SIG-M5 treated with dmso at 0.1 percent for 504 hours (cell line): ENCODE results near the gene C22orf39.

Experiments used
- DNase-seq: peaks from one replicate; lab custom pipeline; 2025; ENCODE audit not compliant: unreplicated experiment; lab: John Stamatoyannopoulos, UW

C22orf39 gene

DNA sequence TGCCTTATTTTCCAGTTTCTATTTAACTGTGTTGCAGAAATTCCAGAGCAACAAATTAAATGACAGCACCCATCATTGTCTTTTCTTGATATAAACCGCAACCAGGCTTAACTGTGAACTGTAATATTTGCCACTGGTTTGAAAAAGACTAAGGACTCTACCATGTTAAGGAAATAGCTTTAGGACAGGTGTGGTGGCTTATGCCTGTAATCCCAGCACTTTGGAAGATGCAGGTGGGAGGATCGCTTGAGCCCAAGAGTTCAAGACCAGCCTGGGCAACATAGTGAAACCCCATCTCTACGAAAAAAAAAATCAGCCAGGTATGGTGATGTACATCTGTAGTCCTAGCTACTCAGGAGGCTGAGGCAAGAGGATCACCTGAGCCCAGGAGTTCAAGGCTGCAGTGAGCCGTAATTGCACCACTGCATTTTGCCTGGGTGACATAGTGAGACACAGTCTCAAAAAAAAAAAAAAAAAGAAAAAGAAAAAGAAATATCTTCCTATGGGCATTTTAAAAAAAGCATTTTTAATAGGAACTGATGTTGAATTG lies 44.8 kb downstream of the C22orf39 start:
- DNase-seq = no peak

DNA sequence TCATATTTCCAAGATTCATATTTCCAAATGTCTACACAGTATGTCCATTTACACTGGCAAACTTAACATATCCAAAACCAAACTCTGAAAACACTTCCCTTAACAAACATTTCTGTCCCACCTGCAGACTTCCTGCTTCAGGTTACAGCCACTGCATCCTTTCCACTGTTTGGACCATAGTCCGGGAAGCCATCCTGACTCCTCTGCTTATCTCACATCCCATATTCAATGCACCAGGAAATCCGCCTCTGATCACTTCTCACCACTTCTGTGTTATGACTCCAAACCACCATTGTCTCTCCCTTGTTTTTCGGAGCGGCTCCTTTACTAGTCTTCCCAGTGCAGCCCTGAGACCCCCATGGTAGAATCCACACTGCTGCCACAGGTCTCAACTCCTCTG lies 46.0 kb downstream of the C22orf39 start:
- no peak for DNase-seq

DNA sequence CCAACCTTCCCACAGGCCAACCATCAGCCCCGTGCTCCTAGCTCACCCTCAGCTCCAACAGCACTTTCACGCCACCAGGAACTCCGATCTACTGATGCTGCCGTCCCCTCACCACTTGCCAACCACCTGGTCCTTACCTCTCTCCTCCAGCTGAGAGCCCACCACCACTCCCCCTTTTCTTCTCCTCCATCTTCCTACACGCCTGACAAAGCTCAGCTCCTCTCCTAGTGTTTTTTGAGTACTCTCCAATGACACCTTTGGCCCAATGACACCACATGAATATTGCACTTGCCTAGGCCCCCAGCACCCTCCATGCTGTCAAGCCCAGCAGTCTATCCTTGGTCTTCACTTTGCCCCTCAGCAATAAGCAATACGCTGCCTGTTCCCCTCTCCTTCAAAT lies 46.6 kb downstream of the C22orf39 start:
- no peak for DNase-seq

- no peak for DNase-seq
Observed at GRCh38 chr22:19398652-19399051, 48.9 kb downstream of the C22orf39 start.

DNA sequence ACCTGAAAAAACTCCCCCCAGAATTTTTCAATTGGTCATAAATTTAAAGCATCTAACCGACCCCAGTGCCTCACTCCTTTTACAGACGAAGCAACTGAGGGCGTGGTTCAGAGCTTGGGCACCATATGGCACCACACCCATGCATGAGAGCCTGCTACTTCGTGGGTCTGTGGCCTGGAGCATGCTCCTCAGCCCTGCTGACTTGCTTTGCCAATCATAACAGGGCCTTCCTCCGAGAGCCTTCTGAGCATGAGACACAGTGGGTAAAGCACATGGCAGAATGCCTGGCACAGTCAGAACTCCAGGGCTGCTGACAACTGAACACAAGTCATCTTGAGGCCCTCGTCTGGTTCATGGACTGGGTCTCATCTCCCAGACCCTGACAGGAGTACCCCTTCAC lies 49.3 kb downstream of the C22orf39 start:
- no peak for DNase-seq

DNA sequence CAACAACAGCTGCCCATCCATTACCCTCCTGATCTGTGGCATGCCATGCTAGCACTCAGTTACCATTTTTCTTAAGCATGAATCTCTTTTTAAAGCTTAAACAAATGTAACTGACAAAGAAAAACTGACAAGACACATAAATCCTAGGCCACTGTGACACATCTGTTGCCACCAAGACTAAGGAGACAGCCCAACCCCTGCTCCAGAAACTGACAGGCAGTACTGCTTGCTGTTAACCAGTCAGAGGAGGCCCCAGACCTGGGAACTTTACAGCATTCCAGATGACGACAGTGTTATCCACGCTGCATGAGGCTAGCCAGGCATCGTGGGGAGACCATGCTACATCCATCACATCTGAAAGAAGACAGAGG lies 49.8 kb downstream of the C22orf39 start:
- DNase-seq = no peak

DNA sequence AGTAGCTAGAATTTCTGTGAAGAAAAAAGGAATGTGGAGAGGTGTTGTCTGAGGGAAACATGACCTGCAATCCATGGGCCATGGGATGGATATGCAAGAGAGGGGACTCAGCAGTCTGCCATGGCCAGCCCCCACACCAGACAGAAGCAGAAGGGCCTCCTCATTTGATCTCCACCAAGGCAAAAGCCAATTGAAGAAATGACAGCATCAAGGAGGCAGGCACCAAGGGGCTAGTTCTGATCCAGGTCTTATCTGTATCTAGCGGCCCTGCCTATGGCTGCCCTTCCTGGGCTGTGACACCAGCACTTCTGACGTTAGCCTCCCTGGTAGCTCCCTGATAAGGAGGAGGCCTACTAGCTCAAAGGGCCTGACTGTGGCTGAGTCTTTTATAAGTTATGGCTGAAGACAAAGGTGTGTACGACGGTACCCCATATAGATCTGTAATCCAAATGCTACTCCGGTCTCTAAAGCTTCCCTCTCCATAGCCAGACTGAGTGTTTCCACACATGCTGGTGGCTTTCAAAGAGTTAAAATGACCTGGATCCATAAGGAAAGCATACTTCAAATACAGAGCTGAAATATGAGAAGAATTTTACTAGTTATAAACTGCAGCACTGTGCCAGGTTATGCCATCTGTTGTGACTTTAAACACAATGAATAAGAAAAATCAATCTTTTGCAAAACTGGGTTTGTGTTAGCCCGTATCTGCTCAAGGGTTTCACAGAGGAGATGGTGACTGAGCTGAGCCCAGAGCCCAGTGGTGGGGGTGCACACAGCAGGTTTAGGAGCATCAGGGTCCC lies 50.4 kb downstream of the C22orf39 start:
- DNase-seq = no peak

DNA sequence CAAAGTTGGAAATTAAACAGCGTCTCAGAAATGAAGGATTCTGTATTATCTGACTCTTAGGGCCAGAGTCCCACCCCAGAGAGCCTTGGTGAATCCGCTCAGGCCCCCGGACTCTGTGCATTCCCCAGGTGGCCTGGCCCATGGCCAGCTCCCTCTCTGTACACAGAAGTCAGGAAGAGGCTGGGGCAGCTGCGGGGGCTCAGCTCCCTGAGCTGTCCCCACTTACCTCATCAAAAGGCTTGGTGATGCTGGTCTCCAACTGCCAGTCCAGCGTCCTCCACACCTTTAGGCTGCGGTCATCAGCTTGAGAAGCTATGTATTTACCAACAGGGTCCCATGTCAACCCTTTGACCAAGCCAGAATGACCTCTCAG lies 51.0 kb downstream of the C22orf39 start:
- DNase-seq = no peak

- DNase-seq = no peak
Observed at GRCh38 chr22:19395276-19395675, 52.2 kb downstream of the C22orf39 start.

DNA sequence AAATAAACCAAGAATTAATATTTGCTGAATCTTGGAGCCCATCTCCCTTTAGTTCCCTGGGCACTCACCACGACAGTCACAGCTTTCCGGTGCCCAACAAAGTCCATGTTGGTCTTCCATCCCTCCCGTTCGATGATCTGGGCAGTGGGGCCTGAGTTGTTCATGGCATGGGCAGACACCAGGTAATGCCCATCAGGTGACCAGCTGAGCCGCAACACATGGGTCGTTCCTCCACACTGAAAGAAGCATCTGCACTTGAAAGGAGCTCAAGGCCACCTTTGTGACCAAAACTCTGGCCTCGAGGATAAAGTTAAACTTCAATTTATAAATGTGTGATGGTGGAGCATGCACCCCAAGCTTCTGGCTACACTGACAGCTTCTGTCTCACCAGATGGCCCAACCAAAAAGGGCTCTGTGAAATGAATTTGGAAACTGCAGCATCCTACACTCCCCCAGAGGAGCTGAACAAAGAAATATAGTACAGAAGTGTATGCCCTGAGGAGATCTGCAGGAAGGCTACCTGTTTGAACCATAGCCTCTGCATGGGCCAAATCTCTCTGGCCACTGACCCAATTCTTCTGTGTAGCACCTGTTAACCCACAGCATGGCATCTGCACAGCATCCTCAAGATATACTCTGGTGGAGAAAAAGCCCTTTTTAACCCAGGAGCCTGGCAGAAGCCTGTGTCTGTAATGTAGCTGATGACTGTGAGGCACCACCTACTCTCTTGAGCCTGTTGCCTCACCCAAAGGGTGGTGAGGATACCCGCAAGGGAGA lies 53.0 kb downstream of the C22orf39 start:
- DNase-seq = no peak

DNA sequence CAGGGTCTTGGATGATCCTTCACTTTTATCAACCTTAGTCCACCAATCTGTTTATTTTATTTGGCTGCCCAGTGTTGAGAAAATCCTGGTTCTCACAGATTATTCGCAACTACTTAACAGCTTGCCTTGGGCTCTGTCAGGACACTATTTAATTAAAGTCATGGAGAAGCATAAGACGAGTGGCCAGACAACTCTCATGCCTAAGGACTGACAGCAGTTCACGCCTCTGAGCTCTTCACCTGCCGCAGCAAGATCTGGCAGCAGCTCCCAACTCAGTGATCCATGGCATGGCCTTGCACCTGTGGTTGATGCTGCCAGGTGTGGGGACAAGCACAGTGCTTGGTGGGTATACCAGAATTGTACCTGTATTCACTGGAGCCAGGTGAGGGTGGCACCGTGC lies 53.8 kb downstream of the C22orf39 start:
- DNase-seq = no peak
